Activated T-cell treated with anti-CD3 and anti-CD28 coated beads, Interleukin-2, amount 50 U/mL, for 72 hours (primary cell): Measurements from ENCODE around the gene HAT1. TPM values are rescaled to one million over a fixed set of nuclear protein-coding genes. Genes with fewer than 3 reads are reported as not detected.
"Not testable (repeated sequence)": the region's sequence is repeated elsewhere in the genome, so short reads cannot be mapped to it uniquely, and the experiment has no call there.

ENCODE experiments used
- ATAC-seq, 2 donors: fragments of 150-1000 bp; cut with Tn5 transposase; replicated peaks in 1 of 2; 2 replicates each; pipeline ENCODE4 v1.10.0; 2021; ENCODE audit warnings: moderate library complexity in 2 of 2, mild to moderate bottlenecking in 1 of 2
- DNase-seq, 2 donors: peaks; one replicate each; pipeline ENCODE4 v3.0.0; 2021 to 2022; ENCODE audit warnings: mixed read lengths in 1 of 2
- H3K27ac Mint-ChIP-seq: one replicate; pipeline ENCODE4 v1.8.0; 2022; ENCODE audit warnings: mild to moderate bottlenecking, moderate library complexity, mixed read lengths
- H3K27me3 Mint-ChIP-seq: one replicate; pipeline ENCODE4 v1.8.0; 2022; ENCODE audit warnings: low read depth, mixed read lengths
- H3K36me3 Mint-ChIP-seq, 2 donors: one replicate each; pipeline ENCODE4 v1.8.0; 2022; ENCODE audit warnings: mixed read lengths in 2 of 2, mild to moderate bottlenecking in 1 of 2; ENCODE audit not compliant: insufficient read depth in 2 of 2
- H3K4me1 Mint-ChIP-seq: one replicate; pipeline ENCODE4 v1.8.0; 2022; ENCODE audit warnings: low read depth, mixed read lengths
- H3K4me3 Mint-ChIP-seq, 2 donors: one replicate each; pipeline ENCODE4 v1.8.0; 2022; ENCODE audit warnings: mild to moderate bottlenecking in 2 of 2, mixed read lengths in 2 of 2, moderate library complexity in 2 of 2
- H3K9me3 Mint-ChIP-seq, 2 donors: one replicate each; pipeline ENCODE4 v1.8.0; 2022; ENCODE audit warnings: mixed read lengths in 2 of 2
- total RNA-seq, 2 donors: library from RNA; stranded (reverse); gene quantifications; one replicate each; pipeline ENCODE4 v1.2.3, GENCODE V29; 2022

Gene HAT1
- total RNA-seq, 2 donors from 2014 or later = 46.9 to 52.5 TPM

- not testable (repeated sequence) for H3K27ac Mint-ChIP-seq, H3K36me3 Mint-ChIP-seq, H3K4me3 Mint-ChIP-seq, H3K9me3 Mint-ChIP-seq, ATAC-seq, H3K27me3 Mint-ChIP-seq, DNase-seq
- H3K4me1 Mint-ChIP-seq = peaks cover 26% of the 10 kb centered on the region
Measured at GRCh38 chr2:171997031-171997430, 74.8 kb downstream of the HAT1 start.

DNA sequence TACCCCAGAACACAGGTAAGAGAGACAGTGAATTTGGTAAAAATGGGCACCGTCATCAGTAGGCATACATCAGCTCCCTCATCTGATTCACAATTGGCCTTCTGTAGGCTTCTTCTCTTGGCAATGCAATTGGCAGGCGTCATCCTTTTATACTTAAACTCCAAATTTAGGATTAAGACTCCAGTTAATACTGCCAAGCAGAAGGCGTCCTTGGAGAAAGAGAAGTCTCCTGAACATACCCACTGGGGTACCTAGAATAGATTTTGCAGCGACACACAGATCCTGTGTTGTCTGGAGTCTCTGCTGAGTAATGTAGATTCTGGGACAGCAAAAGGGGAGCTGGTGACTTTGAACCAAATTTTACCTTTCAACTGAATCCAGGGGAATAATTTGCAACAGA lies 76.9 kb downstream of the HAT1 start:
- Mint-ChIP-seq H3K9me3 (no peaks in the 10 kb centered on the region), H3K4me1 (peaks cover 32% of the 10 kb centered on the region), H3K27ac (peak overlapping the region; percentile 28), H3K36me3 (no peaks in the 10 kb centered on the region), H3K27me3 (no peaks in the 10 kb centered on the region), H3K4me3 (peak overlapping the region; percentile 81 to 92)
- ATAC-seq (no peak), DNase-seq (no peak)

DNA sequence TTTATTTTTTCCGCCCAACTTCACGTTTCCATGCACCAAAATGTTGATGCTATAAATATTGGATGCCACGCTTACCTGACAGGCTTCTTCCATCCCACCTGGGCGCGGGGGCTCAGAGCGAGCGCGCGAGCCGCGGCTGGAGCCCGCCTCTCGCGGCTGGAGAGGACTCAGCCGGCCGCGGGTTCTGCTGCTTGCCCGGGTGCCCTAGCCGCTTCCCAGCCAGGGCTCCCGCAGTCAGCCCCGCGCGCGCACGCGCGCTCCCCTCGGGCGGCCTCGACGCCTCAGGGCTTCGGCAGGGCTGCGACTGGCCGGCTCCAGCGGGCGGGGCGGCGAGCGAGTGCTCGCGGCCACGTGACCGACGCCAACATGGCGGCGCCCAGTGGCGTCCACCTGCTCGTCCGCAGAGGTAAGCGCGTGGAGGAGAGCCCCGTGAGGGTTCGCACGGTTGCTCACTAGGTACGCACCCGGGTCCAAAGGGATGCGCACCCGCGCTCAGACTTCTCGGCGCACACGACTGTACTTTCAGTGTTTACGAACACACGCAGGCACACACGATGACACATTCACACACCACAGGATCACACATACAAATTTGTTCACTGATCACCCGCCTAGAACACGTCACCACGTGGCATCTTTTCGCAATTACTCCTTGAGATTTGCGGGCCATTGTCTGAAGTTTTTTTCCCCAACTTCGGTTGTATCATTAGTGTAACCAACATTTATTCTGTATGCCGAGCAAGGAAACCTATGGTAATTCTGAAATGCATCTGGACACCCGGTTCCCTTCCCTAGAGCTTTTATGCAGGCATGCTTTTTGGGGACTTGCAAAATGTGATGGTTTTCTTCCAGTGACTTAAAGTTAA lies 77.6 kb downstream of the HAT1 start, which contains the start of gene METAP1D:
METAP1D (plus strand) TSS at position 350 of the 866 bp plus-strand sequence; CDS start at position 367, 17 bp downstream.
- Mint-ChIP-seq H3K27me3 (no peaks in the 10 kb centered on the region), H3K27ac (peak within 1 kb of the TSS; percentile 28), H3K9me3 (no peaks in the 10 kb centered on the region), H3K4me1 (peaks cover 32% of the 10 kb centered on the region), H3K36me3 (no peaks in the 10 kb centered on the region), H3K4me3 (peak within 1 kb of the TSS; percentile 81 to 92)
- DNase-seq = peak; percentile 91 to 92
- ATAC-seq = peak; percentile 98

DNA sequence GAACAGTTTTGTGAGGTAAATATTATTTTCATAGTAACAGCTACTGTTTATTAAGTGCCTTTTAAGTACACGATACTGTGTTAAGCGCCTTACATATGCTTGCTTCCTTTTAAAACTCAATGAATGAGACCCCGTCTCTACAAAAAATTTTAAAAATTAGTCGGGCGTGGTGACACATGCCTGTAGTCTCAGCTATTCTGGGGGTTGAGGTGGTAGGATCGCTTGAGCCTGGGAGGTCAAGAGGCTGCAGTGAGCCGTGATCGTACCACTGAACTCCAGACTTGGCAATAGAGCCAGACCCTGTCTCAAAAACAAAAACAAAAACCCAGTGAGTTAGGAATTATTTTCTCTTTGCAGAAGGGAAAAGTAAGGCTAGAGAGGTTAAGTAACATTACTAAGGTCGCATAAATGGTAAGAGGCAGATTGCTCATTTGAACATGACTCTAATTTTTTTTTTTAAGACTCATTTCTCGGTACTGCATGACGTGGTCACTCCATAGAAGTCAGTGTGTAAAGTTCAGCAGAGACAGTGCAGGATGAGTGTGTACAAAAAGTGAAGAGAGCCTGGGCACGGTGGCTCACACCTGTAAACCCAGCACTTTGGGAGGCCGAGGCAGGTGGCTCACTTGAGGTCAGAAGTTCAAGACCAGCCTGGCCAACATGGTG lies 78.6 kb downstream of the HAT1 start:
- Mint-ChIP-seq H3K27ac (peak overlapping the region; percentile 3), H3K4me3 (peak overlapping the region; percentile 81 to 92), H3K4me1 (peaks cover 32% of the 10 kb centered on the region), H3K9me3 (no peaks in the 10 kb centered on the region), H3K36me3 (no peaks in the 10 kb centered on the region), H3K27me3 (no peaks in the 10 kb centered on the region)
- DNase-seq (no peak), ATAC-seq (no peak)

DNA sequence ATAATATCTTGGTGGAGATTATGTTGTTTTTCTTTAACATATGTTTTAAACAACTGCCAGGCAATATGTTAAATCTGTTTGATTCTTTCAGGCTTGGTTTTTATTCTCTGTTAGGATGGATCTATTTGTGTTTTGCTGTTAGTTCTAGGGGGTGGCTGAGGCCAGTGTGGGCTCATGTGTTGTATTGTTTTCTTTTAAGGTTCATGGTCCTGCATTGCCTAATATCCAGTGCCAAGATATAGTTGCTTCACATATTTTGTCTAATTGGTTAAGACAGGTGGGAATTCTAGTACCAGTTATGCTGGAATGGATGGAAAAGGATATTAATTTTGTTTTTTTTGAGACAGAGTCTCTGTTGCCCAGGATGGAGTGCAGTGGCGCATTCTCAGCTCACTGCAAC lies 85.1 kb downstream of the HAT1 start:
- Mint-ChIP-seq H3K4me3 (no peak overlapping the region), H3K27ac (no peak overlapping the region), H3K36me3 (peaks cover 0 to 3% of the 10 kb centered on the region in 2 donors), H3K9me3 (no peaks in the 10 kb centered on the region), H3K27me3 (no peaks in the 10 kb centered on the region), H3K4me1 (peaks cover 22% of the 10 kb centered on the region)
- no peak for ATAC-seq
- DNase-seq = no peak

DNA sequence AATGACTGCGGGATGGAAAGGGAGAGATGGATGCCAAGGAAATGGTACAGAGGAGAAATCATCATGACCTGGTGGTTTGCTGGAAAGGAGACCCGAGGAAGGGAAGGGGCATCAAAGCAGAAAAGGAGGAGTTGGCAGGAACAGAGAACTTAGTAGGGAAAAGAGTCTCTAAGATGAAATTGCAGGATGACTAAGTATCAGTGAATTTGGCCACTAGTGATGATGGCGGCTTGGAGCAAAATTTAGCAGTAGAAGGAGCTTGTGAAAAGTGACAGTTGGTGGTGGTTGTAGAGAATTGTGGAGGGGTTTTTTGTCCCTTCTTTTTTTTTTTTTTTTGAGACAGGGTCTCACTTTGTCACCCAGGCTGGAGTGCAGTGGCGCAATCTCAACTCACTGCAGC lies 87.6 kb downstream of the HAT1 start:
- H3K4me1 Mint-ChIP-seq = peaks cover 26% of the 10 kb centered on the region
- no peaks in the 10 kb centered on the region for H3K27me3 Mint-ChIP-seq
- H3K4me3 Mint-ChIP-seq = no peak overlapping the region
- no peaks in the 10 kb centered on the region for H3K9me3 Mint-ChIP-seq
- DNase-seq (no peak), ATAC-seq (no peak)
- peaks cover 0 to 3% of the 10 kb centered on the region in 2 donors for H3K36me3 Mint-ChIP-seq
- no peak overlapping the region for H3K27ac Mint-ChIP-seq

- ATAC-seq (peak; percentile 34 to 52), DNase-seq (no peak)
- Mint-ChIP-seq H3K4me3 (no peak overlapping the region), H3K9me3 (no peaks in the 10 kb centered on the region), H3K27me3 (no peaks in the 10 kb centered on the region), H3K36me3 (peaks cover 0 to 3% of the 10 kb centered on the region in 2 donors), H3K27ac (no peak overlapping the region), H3K4me1 (peaks cover 26% of the 10 kb centered on the region)
Measured at GRCh38 chr2:172011812-172012575, 89.7 kb downstream of the HAT1 start.

GRCh38 chr2:172012677-172013391 lies 90.6 kb downstream of the HAT1 start:
- DNase-seq (no peak), ATAC-seq (no peak)
- Mint-ChIP-seq H3K36me3 (peaks cover 0 to 3% of the 10 kb centered on the region in 2 donors), H3K4me3 (no peak overlapping the region), H3K27ac (no peak overlapping the region), H3K4me1 (peaks cover 26% of the 10 kb centered on the region), H3K9me3 (no peaks in the 10 kb centered on the region), H3K27me3 (no peaks in the 10 kb centered on the region)

DNA sequence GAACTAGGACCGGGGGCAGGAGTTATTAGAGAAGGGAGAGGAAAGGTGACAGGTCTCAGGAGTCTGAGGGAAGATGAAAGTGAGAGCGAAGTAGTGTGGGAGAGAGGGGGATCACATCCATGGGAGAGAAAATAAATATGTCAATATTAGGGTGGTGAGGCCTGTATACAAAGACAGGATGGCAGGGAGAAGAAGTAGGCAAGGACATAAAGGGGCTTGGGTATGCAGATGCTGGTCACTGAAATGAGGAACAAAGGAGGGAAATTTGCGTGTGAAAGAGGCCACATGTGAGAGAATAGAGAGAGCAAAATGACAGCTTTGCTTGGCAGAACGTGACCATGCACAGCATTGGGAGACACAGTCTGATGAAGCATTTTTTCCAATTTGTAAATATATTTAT lies 91.1 kb downstream of the HAT1 start:
- no peaks in the 10 kb centered on the region for H3K9me3 Mint-ChIP-seq
- ATAC-seq (no peak), DNase-seq (no peak)
- peaks cover 0 to 3% of the 10 kb centered on the region in 2 donors for H3K36me3 Mint-ChIP-seq
- H3K4me3 Mint-ChIP-seq = no peak overlapping the region
- no peaks in the 10 kb centered on the region for H3K27me3 Mint-ChIP-seq
- H3K27ac Mint-ChIP-seq = no peak overlapping the region
- H3K4me1 Mint-ChIP-seq = peaks cover 26% of the 10 kb centered on the region

- no peak overlapping the region for H3K4me3 Mint-ChIP-seq
- no peaks in the 10 kb centered on the region for H3K9me3 Mint-ChIP-seq
- no peaks in the 10 kb centered on the region for H3K36me3 Mint-ChIP-seq
- no peak for ATAC-seq
- peaks cover 8% of the 10 kb centered on the region for H3K4me1 Mint-ChIP-seq
- DNase-seq = no peak
- H3K27me3 Mint-ChIP-seq = no peaks in the 10 kb centered on the region
- no peak overlapping the region for H3K27ac Mint-ChIP-seq
Measured at GRCh38 chr2:172021074-172021931, 99.0 kb downstream of the HAT1 start.

- no peaks in the 10 kb centered on the region for H3K9me3 Mint-ChIP-seq
- H3K4me1 Mint-ChIP-seq = peaks cover 8% of the 10 kb centered on the region
- no peaks in the 10 kb centered on the region for H3K36me3 Mint-ChIP-seq
- no peak overlapping the region for H3K4me3 Mint-ChIP-seq
- no peaks in the 10 kb centered on the region for H3K27me3 Mint-ChIP-seq
- no peak overlapping the region for H3K27ac Mint-ChIP-seq
- ATAC-seq (no peak), DNase-seq (no peak)
Measured at GRCh38 chr2:172021955-172022354, 99.7 kb downstream of the HAT1 start.

DNA sequence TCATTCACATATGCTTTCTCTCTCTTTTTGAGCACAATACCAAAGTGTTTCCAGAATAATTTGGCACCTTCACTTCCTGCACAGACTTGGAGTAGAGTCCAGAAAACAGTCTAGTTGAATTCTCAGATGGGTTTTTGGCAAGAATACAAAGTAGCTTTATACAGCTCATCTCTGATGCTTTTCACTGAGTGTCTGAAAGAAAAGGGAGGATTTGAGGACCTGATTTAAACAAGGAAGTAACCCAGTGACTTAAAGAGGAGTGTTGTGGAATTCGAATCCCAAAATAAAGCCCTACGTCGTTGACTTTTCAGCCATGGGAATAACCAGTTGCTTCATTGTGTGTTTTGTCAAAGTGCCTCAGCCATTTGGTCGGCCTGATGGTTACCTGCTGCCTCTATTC lies 109.3 kb downstream of the HAT1 start:
- H3K4me3 Mint-ChIP-seq = no peak overlapping the region
- no peak overlapping the region for H3K27ac Mint-ChIP-seq
- H3K27me3 Mint-ChIP-seq = no peaks in the 10 kb centered on the region
- H3K4me1 Mint-ChIP-seq = no peaks in the 10 kb centered on the region
- H3K36me3 Mint-ChIP-seq = no peaks in the 10 kb centered on the region
- DNase-seq (no peak), ATAC-seq (no peak)
- no peaks in the 10 kb centered on the region for H3K9me3 Mint-ChIP-seq
